NCI-H82 treated with DMSO at 0.1 percent for 48 hours (cell line): ENCODE measurements around the gene NSD1.
A peak's percentile ranks its signal among the peaks of the same experiment; 100 is the strongest.
"Not testable (repeated sequence)": the region's sequence is repeated elsewhere in the genome, so short reads cannot be mapped to it uniquely, and the experiment has no call there.

Experiments
- DNase-seq: peaks from one replicate; lab custom pipeline; 2025; ENCODE audit not compliant: unreplicated experiment; lab: John Stamatoyannopoulos, UW

Gene NSD1

DNA sequence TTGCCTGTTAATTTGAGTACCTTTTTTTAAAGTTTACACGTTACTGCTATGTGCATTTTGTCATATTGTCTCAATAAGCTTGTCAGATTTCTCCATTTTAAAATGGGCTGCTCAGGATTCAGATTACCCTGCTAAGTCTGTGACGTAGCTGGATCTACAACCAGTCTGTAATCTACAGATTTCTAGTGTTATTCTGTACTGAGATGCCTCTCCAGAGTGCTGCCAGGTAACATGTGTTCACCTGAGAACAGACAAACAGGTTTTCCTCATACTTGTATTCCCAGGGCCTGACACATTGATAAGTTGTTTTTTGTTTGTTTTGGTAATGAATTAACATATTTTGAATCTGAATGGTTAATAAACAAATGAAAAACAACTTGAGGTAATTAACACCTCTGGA is 154.6 kb downstream of the NSD1 start:
- no peak for DNase-seq

DNA sequence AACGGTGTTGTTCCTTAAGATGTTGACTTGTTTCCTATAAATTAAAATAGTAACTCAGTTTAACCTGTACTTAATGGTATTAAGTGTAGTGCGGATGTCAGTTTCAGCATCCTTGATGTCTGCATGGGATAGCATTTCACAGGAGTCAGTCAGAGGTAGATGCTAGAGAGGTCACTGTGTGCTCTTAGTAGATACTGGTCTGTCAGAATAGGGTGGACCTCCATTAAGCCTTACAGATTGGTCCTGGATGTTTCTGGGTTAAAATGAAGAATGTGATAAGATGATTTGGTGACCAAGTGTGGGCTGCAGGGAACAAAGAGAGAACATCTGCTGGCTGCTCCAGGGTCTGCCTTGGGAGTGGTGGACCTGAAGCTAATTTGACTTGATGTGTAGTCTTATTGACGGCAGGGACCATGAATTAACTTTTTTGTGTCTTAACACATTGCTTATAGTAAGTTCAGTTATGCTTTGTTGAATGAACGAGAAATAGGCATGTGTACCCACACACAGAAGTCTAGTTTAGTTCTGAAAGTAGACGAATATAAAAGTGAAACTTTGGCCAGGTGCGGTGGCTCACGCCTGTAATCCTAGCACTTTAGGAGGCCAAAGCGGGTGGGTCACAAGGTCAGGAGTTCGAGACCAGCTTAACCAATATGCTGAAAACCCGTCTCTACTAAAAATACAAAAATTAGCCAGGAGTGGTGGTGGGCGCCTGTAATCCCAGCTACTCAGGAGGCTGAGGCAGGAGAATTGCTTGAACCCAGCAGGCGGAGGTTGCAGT is 157.4 kb downstream of the NSD1 start:
- DNase-seq, result no peak

DNA sequence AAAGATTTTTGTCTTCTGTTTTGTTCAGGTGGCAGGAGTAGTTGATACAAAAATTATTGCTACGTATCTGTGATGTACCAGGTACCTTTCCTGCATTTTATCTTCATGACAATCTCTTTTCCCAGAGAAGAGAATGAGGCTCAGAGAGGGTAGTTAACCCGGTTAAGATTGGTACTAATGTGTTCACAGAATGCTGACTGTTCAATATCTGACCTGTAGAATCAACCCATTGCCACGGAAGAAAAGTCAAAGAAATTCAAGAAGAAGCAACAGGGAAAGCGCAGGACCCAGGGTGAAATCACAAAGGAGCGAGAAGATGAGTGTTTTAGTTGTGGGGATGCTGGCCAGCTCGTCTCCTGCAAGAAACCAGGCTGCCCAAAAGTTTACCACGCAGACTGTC is 158.2 kb downstream of the NSD1 start:
- no peak for DNase-seq

DNA sequence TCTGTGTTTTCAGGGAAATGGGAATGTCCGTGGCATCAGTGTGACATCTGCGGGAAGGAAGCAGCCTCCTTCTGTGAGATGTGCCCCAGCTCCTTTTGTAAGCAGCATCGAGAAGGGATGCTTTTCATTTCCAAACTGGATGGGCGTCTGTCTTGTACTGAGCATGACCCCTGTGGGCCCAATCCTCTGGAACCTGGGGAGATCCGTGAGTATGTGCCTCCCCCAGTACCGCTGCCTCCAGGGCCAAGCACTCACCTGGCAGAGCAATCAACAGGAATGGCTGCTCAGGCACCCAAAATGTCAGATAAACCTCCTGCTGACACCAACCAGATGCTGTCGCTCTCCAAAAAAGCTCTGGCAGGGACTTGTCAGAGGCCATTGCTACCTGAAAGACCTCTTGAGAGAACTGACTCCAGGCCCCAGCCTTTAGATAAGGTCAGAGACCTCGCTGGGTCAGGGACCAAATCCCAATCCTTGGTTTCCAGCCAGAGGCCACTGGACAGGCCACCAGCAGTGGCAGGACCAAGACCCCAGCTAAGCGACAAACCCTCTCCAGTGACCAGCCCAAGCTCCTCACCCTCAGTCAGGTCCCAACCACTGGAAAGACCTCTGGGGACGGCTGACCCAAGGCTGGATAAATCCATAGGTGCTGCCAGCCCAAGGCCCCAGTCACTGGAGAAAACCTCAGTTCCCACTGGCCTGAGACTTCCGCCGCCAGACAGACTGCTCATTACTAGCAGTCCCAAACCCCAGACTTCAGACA is 160.4 kb downstream of the NSD1 start:
- DNase-seq, result no peak

DNA sequence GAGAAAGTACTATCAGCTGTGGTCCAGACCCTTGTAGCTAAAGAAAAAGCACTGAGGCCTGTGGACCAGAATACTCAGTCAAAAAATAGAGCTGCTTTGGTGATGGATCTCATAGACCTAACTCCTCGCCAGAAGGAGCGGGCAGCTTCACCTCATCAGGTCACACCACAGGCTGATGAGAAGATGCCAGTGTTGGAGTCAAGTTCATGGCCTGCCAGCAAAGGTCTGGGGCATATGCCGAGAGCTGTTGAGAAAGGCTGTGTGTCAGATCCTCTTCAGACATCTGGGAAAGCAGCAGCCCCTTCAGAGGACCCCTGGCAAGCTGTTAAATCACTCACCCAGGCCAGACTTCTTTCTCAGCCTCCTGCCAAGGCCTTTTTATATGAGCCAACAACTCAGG is 161.1 kb downstream of the NSD1 start:
- no peak for DNase-seq

- DNase-seq, result no peak
Measured at GRCh38 chr5:177295924-177296323, 162.4 kb downstream of the NSD1 start.

- DNase-seq, result no peak
Measured at GRCh38 chr5:177296581-177296980, 163.0 kb downstream of the NSD1 start.

- DNase-seq, result no peak
Measured at GRCh38 chr5:177297922-177298321, 164.3 kb downstream of the NSD1 start.

DNA sequence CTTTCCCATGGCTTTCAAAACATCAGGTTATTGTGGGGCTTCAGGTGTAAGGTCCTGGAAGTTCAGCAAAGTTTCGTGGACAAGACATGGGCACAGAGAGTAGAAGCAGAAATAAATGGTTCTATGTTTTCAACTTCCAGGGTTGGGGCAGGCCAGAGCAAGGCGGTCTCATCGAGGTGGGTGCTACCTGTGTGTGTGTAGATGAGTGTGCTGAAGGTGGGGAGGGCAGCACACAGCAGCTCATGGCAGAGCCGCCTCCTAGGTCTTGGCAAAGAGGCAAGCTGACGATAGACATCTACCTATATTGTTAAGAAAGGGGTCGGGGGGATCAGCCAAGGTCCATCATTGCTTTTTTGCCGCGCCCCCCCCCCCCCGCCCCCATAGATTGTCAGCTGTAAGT is 166.1 kb downstream of the NSD1 start:
- DNase-seq, result no peak

GRCh38 chr5:177300236-177300880 is 166.8 kb downstream of the NSD1 start:
- DNase-seq, result no peak

- DNase-seq, result no peak
Measured at GRCh38 chr5:177300951-177301350, 167.4 kb downstream of the NSD1 start.

- DNase-seq, result no peak
Measured at GRCh38 chr5:177301503-177302165, 168.1 kb downstream of the NSD1 start.

GRCh38 chr5:177302354-177303110 is 169.0 kb downstream of the NSD1 start:
- no peak for DNase-seq

- peak; percentile 30 for DNase-seq
Measured at GRCh38 chr5:177303121-177303924, 169.8 kb downstream of the NSD1 start, which contains the start of the genes PRELID1 and RAB24. Gene PRELID1, plus strand, starts transcription at chr5:177303799. Its CDS starts 187 bp downstream, at chr5:177303986. Gene RAB24, minus strand, starts transcription at chr5:177303719. Its CDS starts 431 bp downstream, at chr5:177303288.

DNA sequence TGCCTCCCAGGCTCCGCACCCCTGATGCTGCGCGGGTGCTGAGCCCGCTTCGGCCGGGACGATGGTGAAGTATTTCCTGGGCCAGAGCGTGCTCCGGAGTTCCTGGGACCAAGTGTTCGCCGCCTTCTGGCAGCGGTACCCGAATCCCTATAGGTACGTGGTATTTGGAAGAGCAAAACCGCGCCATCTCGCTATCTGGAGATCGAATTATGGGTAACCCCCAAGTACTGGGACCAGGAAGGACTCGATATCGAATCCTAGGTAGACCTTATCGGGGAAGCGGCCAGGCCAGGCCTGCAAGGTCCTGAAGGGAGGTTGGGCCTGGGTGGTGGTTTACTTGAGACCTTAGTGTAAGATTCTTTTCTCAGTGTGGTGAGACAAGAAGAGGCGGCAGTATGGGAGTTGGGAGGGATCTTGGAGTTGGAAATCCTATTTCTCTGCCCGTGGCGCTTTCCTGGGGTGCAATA is 170.4 kb downstream of the NSD1 start:
- DNase-seq, result no peak

GRCh38 chr5:177304392-177305119 is 171.0 kb downstream of the NSD1 start:
- no peak for DNase-seq

GRCh38 chr5:177306103-177306640 is 172.6 kb downstream of the NSD1 start:
- not testable (repeated sequence) for DNase-seq

DNA sequence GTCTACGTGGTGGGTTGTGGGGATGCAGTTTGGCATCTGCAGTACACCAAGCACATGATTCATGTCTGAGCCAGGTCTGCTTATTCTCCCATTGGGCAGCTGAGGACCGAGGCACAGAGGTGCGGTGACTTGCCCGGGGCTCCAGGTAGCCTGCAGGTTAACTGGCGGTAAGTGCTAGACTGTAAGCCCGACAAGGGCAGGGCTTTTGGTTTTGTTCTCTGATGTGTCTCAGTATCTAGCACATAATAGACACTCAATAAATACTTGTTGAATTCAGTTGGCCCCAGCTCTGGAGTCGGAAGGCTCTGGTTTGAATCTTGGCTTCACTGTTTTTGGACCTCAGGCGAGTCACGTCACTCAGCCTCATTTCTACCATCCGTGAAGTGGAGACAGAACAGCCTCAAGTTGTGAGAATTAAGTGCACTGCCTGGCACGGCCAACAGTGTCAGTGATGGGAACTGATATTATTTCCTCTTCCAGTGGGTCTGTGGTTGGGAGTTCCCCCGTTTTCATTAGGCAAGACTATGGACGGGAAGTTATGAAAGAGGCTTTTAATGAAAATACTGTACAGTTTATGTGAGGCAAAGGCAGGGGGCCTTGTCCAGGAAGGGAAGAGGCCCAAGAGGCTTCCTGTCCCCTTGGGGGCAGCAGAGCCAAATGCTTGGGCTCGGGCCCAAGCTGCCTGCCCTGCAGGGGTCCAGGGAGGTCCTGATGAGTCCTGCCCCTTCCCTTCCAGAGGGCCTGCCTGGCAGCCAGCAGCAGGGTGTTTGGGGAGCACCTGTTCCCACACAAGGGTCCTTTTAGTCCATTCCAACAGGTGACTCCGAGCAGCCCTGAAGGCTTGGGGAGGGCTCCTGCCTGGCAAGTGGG is 173.3 kb downstream of the NSD1 start:
- DNase-seq, result no peak
